ENCODE results near the gene MCF2L.

MCF2L gene

DNA sequence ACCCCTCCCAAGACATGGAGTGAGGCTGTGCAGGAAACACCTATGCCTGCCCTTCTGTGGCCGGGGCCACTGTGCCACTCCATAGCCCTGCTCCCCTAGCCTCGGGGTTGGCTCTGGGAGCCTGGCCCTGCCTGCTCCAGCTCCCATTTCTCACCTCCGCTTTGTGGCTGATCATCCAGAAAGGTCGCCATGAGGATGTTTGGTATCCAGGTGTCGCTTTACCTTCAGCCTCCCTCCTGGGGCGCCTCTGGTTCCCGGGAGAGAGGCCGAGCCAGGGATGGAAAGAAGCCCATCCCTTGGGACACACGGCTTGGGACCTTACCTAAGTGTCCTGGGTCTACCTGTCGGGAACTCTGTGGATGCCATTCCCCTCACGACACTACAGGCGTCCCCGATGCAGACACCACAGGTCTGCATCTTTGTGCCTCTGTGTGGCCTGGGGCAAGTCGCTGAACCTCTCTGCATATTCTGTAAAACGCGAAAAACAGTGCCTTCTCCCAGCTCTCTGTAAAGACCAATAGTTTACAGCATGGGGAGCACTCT lies 3.4 kb upstream of the MCF2L start:
- no peak for ATAC-seq

DNA sequence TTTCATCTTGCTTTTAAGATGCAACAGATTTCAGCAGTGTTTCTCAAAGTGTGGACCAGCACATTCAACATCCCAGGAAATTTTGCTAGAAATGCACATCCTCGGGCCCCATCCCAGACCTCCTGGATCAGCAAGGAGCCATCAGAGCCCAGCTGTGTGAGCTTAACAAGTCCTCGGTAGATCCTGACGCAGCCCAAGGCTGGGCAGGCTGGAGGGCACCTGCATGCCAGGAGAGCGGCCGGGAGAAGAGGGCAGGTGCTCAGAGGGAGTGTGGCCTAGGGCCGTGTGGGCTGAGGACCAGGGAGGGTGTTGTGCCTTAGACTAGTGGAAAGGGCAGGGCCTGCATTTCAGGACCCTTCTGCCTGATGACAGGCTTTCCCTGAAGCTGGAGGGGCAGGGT lies 2.2 kb upstream of the MCF2L start:
- no peak for ATAC-seq

DNA sequence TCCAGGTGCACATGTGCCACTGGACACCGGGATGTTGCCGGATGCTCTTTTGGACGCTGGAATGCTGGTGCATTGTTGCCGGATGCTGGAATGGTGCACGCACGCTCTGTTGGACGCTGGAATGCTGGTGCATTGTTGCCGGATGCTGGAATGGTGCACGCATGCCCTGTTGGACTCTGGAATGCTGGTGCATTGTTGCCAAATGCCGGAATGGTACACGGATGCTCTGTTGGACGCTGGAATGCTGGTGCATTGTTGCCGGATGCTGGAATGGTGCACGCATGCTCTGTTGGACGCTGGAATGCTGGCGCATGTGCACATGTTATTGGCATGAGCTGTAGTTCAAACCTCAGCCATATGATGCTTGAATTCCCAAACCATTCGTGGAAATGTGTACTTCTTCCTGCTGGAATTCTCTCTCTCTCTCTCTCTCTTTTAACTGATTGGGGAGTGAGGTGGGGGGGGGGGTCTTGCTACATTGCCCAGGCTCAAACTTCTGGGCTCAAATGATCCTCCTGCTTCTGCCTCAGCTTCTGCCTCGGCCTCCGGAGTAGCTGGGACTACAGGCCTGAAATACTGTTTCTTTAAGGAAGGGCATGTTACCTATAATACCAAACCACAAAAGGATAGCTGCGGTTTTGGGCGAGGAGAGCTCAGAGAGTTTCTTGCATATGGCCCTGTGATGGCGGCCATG lies 1.2 kb upstream of the MCF2L start:
- ATAC-seq, result no peak

DNA sequence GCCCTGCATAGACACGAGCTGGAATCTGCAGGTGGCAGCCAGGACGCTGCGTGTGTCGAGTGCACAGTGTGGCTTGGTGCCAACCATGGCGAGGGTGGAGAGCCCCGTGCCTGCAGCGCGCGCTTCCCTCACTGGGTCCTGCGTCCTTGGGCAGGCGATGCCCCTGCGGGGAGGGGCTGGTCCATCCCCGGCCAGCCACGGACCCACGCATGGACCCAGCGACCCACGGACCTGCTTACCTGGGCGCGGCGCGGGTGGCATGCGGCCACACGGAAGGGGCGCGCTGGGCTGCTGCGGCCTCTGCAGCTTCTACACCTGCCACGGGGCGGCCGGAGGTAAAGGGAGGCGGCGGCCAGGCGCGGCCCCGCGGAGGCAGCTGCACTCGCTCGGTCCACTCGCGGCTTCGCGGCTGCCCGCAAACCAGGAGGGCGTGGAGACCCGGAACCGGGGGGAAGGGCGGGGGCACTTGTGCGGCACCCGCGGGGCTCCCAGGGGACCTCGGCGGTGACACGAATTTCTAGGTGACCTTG lies 569 bp upstream of the MCF2L start:
- peak; percentile 23 to 31 for ATAC-seq

DNA sequence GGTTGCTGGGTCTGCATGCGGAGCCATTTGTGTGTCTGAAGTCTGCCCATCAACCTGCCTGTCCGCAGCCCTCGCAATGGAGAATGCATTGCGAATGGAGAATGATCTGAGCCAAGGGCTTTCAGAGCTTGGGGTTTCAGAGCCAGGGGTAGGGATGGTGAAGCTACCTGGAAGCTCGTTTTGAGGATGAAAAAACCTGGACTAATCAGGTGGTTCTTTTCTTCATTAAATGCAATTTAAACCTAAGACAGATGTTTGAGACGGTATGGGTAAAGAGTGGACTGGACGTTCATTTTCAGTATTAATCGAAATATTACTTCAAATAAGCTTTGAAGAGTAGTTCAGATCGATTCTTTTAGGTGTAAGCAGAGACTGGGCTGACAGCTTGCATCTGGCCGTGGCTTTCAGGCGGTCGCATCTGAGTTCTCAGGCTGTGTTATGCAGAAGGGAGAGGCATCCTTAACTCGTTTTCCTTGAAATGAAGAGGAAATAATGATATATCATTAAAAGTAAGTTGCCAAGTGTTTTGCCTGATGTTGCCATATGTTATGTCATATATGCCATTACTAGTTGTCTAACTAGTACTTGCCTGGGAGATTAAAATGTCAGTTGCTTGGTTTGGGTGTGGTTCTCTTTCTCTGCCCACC lies 801 bp downstream of the MCF2L start:
- no peak for ATAC-seq

DNA sequence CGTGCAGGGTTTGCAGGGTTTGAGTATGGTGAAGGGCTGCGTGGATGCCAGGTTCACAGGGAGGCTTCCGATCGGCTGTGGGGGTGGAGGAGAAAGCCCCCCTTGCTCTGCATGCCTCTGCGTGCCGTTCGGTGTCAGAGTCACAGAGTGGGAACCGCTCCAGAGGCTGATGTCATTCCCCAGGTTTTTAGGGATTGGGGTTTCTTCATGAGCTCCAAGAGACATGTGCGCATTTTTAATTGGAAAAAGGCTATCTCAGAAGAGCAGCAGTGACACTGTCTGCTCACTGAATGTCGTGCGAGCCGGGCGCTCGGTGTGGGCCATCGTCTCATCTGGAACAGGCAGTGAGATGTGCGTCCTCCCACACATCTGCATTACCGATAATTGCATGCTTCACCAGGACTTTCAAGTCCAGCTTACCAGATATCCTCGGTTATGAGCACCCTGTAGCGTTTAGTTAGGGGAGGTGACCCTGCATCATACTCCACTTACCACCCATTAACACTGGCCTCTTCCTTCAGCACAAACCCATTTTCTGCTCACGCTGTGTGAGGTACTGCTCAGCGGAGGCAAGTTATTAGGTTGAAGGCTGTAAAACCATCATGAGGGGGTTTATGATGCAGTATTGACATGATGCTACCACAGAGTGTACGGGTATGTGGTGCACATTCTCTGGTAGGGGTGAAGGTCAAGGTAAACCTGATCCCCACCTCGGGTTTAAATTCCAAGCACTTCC lies 1.7 kb downstream of the MCF2L start:
- ATAC-seq, result no peak

GRCh38 chr13:112971288-112971643 lies 2.3 kb downstream of the MCF2L start:
- no peak for ATAC-seq

DNA sequence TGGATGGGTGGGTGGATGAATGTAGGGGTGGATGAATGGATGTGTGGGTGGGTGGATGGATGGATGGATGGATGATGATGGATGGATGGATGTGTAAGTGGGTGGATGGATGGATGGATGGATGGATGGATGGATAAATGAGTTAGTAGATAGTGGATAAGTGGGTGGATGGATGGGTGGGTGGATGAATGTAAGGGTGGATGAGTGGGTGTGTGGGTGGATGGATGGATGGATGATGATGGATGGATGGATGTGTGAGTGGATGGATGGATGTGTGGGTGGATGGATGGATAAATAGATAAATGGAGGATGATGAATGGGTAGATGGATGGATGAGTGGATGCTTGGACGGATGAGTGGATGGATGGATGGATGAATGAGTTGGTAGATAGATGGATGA lies 3.2 kb downstream of the MCF2L start:
- ATAC-seq, result no peak

GRCh38 chr13:112972867-112973576 lies 4.0 kb downstream of the MCF2L start:
- no peak for ATAC-seq

DNA sequence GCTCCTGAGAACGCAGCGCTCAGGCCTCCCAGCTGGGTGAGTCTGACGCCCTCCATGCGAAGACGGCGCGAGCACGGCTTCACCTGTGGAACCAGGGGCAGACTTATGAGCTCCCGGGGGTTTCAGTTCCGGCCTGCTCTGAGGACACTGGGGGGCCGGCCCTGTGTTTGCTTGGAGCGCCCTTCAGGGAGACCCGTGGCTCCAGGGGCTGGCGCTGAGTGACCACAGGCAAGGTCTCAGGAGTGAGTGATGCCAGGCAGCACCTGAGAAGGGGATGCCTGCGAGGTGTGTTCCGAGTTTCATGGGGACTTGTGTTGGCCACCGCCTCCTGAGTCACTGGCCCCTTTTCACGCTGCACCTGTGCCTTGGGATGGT lies 4.5 kb downstream of the MCF2L start:
- no peak for ATAC-seq

- no peak for ATAC-seq
Observed at GRCh38 chr13:112974125-112974524, 5.1 kb downstream of the MCF2L start.

DNA sequence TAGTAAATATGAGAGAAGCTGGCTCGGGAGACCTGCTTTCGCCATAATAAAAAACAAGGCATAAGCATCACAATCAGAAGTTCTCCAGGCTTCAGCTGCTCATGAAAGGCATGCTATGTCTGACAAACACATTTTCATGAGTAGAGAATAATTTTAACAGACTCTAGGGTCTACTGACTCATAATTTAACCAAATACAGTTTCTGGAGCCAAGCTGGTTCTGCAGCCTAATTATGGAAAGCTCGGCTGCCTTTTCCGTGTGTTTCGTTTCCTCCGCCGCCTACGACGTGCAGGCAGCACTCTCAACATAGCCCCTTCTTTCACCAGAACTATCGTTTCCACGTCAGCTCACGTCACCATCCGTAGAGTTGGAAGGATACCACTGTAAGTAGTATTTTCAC lies 5.7 kb downstream of the MCF2L start:
- ATAC-seq, result no peak

- no peak for ATAC-seq
Observed at GRCh38 chr13:112975401-112975939, 6.5 kb downstream of the MCF2L start.

GRCh38 chr13:112976526-112976925 lies 7.5 kb downstream of the MCF2L start:
- no peak for ATAC-seq

GRCh38 chr13:112977091-112977490 lies 8.1 kb downstream of the MCF2L start:
- no peak for ATAC-seq

- no peak for ATAC-seq
Observed at GRCh38 chr13:112977525-112977924, 8.5 kb downstream of the MCF2L start.

- no peak for ATAC-seq
Observed at GRCh38 chr13:112978561-112979405, 9.8 kb downstream of the MCF2L start.

- ATAC-seq, result no peak
Observed at GRCh38 chr13:112979406-112979902, 10.4 kb downstream of the MCF2L start.

- no peak for ATAC-seq
Observed at GRCh38 chr13:112980434-112980833, 11.4 kb downstream of the MCF2L start.

GRCh38 chr13:112981451-112981850 lies 12.4 kb downstream of the MCF2L start:
- no peak for ATAC-seq

DNA sequence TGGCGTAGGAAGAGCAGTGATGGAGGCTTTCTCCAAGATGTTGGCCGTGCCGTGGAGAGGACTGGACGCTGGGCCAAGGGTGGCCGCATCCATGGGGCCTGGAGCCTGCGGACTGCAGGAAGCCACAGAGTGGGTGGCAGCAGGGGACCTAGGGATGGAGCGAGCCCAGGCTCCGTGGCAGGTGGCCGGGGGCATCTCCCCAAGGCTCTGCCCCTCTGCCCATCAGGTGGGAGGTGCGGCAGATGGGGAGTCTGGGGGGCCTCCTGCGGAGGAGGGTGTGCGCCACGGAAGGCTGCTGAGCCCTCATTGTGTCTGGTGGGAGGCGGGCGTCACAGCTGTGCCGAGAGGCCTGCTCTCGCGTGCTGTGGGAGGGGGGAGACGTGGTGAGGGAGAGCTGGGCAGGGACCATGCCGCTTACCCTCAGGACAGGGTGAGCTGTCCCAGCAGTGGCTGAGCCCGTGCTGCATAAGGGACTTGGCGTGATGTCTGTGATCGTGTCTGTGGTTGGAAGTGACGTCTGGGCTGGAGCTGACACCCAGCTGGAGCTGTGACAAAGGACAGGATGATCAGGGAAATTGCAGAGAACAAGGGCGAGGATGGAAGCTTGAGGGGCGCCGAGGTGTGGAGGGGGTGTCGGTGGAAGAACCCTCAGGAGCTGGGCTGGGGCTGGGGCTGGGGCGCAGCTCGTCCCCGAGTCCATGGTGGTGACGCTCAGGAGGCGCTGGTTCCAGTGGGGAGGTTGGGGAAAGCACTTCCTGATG lies 13.4 kb downstream of the MCF2L start:
- no peak for ATAC-seq
